Stomach (tissue), 4 donors: Measurements from ENCODE around the gene MAGI1.

Source experiments
- EP300 ChIP-seq: sonication (generic); formaldehyde crosslinking; IDR thresholded peaks from one replicate; pipeline ENCODE4 v1.6.1; 2017; ENCODE audit warnings: antibody characterized with exemption
- POLR2A ChIP-seq, 4 donors: fragments of 450-650 bp; IDR thresholded peaks; one replicate each; pipeline ENCODE4 v1.6.1; 2016; ENCODE audit warnings: antibody characterized with exemption in 4 of 4, control low read depth in 2 of 4, mild to moderate bottlenecking in 1 of 4, moderate library complexity in 1 of 4
- POLR2AphosphoS5 ChIP-seq, 3 donors: sonication (generic); formaldehyde crosslinking; IDR thresholded peaks; one replicate each; pipeline ENCODE4 v1.6.1; 2016; ENCODE audit warnings: antibody characterized with exemption in 3 of 3
- TF ChIP-seq, protein P1 (sequence below), 7 experiments: fragments of 450-650 bp in 4 of 7; fragments of 200-600 bp in 3 of 7; sonication (generic) in 3 of 7; IDR thresholded peaks; one replicate each; pipeline ENCODE4 v1.5.1; 2016 to 2019; ENCODE audit warnings: antibody characterized with exemption in 7 of 7, control low read depth in 2 of 7, mild to moderate bottlenecking in 1 of 7

DNA sequence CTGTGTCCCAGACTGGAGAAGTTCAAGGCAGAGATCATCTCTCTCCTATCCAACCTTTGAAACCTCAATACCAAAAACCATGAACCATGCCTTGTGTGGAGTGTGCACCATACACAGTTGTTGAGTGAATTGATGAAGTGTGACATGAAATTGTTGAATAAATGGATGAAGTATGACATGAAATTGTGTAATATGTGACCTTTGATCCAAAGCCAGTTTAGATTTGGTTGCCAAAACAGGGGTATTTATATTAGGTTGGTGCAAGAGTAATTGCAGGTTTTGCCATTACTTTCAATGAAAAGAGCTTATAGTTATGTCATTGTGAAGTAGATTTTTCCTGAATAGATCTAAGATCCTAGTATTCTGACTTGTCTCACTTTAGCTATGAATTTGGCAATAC lies 3.1 kb upstream of the MAGI1 start:
- TF ChIP-seq, protein P1, sequence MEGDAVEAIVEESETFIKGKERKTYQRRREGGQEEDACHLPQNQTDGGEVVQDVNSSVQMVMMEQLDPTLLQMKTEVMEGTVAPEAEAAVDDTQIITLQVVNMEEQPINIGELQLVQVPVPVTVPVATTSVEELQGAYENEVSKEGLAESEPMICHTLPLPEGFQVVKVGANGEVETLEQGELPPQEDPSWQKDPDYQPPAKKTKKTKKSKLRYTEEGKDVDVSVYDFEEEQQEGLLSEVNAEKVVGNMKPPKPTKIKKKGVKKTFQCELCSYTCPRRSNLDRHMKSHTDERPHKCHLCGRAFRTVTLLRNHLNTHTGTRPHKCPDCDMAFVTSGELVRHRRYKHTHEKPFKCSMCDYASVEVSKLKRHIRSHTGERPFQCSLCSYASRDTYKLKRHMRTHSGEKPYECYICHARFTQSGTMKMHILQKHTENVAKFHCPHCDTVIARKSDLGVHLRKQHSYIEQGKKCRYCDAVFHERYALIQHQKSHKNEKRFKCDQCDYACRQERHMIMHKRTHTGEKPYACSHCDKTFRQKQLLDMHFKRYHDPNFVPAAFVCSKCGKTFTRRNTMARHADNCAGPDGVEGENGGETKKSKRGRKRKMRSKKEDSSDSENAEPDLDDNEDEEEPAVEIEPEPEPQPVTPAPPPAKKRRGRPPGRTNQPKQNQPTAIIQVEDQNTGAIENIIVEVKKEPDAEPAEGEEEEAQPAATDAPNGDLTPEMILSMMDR (IDR thresholded peaks at IDR 0.05): no peak
- TF ChIP-seq POLR2A (IDR thresholded peaks at IDR 0.05): no peak
- TF ChIP-seq EP300: no peak
- TF ChIP-seq POLR2AphosphoS5 (IDR thresholded peaks at IDR 0.05): no peak
